DMS153 treated with DMSO at 0.1 percent for 48 hours (cell line): ENCODE data around the gene APOC1.
"Not testable (repeated sequence)": the region's sequence is repeated elsewhere in the genome, so short reads cannot be mapped to it uniquely, and the experiment has no call there.

Source experiments
- DNase-seq: peaks from one replicate; lab custom pipeline; 2025; ENCODE audit not compliant: unreplicated experiment; lab: John Stamatoyannopoulos, UW

APOC1 gene

DNA sequence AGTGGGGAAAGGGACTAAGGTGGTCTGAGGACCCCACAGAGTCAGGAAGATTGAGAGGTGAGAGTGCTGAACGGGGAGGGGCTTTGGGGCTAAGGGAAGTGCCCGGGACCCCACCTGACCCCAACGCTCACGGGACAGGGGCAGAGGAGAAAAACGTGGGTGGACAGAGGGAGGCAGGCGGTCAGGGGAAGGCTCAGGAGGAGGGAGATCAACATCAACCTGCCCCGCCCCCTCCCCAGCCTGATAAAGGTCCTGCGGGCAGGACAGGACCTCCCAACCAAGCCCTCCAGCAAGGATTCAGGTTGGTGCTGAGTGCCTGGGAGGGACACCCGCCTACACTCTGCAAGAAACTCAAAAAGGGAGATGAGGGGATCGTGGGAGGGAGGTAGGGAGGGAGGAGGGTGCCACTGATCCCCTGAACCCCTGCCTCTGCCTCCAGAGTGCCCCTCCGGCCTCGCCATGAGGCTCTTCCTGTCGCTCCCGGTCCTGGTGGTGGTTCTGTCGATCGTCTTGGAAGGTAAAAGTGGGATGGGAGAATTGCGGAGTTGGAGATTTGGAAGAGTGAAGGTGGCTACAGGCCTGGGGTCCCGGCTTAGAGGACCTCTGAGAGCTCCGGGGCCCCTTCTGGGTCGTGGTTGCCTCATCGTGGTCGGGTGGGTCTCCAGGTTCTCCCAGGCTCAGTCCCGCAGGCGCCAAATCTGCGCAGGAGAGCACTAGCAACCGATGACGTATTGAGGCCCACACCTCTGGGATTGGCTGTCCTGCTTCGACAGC, at the start of gene APOC1:
TSS of gene APOC1 (plus strand) at position 176 of the 774 bp plus-strand sequence. CDS start at position 460, 284 bp downstream.
- peak; percentile 81 for DNase-seq

GRCh38 chr19:44865196-44865767, 49.1 kb upstream of the APOC1 start:
- no peak for DNase-seq

DNA sequence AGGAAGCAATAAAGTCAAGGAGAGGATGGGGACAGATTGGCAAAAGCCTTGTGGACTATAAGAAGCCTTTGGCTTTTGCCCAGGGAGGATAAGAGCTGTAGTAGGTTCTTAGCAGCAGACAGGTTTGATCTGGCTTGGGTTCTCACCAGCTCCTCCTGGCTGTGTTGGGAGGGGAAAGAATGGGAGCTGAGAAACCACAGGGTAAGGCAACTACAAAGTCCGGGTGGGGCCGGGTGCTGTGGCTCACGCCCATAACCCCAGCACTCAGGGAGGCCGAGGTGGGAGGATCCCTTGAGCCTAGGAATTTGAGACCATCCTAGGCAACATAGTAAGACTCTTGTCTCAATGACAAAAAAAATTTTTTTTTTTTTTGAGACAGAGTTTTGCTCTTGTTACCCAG, 47.7 kb upstream of the APOC1 start:
- DNase-seq = no peak

GRCh38 chr19:44867578-44867977, 46.8 kb upstream of the APOC1 start:
- no peak for DNase-seq

GRCh38 chr19:44869733-44870470, 44.5 kb upstream of the APOC1 start:
- DNase-seq = no peak

DNA sequence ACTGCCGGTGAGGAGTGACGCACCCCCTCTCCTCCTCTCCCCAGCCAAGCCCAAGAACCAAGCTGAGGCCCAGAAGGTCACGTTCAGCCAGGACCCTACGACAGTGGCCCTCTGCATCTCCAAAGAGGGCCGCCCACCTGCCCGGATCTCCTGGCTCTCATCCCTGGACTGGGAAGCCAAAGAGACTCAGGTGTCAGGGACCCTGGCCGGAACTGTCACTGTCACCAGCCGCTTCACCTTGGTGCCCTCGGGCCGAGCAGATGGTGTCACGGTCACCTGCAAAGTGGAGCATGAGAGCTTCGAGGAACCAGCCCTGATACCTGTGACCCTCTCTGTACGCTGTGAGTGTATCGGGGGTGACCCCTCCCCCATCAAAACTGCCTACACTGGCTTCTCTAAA, 42.6 kb upstream of the APOC1 start:
- no peak for DNase-seq

- no peak for DNase-seq
Observed at GRCh38 chr19:44872661-44873060, 41.7 kb upstream of the APOC1 start.

DNA sequence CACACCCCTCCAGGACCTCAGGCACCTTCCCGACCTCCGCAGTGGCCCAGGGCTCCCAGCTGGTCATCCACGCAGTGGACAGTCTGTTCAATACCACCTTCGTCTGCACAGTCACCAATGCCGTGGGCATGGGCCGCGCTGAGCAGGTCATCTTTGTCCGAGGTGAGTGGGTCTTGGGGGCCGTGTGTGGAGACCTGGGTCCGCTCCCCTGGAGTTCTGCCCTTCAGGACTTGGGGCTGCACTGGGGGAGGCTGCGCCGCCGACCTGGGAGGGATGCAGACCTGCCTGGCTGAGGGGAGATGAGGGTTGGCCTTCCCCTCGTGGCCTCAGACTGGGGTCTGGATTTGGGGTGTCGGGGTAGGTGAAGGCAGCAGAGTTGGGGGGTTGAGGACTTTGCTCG, 40.1 kb upstream of the APOC1 start:
- no peak for DNase-seq

DNA sequence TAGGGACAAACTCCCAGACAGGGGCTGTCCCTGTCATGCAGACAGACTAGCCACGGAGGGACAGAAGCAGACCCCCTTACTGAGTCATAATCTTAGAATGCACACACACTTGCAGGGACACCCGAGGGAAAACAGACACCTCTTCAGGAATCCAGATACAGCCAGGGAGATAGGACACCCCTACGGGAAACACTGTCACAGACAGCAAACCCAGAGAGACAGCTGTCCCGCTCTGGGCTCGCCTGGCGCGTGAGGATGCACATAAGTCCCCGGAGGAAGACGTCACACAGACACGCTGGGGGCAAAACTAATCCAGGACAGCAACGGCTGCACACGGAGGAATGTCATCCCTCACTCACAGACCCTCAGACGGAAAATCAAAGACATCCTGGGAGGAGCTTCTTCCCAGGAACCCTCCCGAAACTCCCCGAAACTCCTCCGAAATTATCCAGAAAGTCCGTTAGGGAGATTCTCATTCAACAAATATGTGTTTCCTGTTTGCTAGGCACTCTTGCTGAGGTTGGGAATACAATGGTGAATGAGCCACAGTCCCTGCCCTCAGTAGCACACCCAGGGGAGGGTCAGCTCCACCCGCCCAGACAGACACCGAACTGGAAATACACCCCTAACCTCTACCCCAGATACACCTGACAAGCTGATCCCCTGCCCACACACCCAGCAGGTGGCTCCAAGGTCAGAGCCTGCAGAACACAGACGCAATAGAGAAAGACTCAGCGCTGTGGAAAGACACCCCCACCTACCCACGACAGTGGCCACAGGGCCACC, 38.5 kb upstream of the APOC1 start:
- no peak for DNase-seq

GRCh38 chr19:44876930-44877535, 37.4 kb upstream of the APOC1 start:
- no peak for DNase-seq

- no peak for DNase-seq
Observed at GRCh38 chr19:44878120-44878865, 36.1 kb upstream of the APOC1 start.

GRCh38 chr19:44879309-44880065, 34.9 kb upstream of the APOC1 start:
- DNase-seq = no peak

DNA sequence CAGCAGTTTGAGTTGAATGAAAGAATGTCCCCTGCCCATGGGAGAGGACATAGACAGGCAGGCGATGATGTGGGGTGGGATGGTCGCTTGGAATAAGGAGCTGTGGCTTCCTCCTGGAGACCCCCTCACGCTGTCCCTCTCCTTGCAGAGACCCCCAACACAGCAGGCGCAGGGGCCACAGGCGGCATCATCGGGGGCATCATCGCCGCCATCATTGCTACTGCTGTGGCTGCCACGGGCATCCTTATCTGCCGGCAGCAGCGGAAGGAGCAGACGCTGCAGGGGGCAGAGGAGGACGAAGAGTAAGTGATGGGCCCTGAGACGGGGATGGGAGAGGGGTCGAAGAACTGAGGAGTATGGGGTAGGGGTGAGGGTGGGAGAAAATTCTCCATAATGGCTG, 32.3 kb upstream of the APOC1 start:
- DNase-seq = no peak

DNA sequence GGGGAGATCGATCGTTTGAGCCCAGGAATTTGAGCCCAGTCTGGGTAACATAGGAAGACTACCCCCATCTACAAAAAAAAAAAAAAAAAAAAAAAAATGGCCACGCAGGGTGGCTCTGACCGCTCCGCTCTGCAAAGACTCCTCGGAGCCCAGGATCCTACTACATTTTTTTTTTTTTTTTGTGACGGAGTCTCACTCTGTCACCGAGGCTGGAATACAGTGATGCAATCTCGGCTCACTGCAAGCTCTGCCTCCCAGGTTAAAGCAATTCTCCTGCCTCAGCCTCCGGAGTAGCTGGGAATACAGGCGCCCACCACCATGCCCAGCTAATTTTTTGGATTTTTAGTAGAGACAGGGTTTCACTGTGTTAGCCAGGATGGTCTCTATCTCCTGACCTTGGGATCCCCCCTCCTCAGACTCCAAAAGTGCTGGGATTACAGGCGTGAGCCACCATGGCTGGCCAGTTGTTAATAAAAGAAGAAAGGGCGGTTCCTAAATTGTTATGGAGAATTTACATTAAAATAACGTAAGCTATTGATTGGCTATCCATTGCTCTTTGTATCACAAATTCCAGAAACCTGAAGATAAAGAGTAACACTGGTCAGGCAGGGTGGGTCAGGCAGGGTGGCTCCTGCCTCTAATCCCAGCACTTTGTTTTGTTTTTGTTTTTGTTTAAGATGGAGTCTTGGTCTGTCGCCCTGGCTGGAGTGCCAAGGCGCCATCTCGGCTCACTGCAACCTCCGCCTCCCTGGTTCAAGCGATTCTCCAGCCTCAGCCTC, 31.6 kb upstream of the APOC1 start:
- not testable (repeated sequence) for DNase-seq

DNA sequence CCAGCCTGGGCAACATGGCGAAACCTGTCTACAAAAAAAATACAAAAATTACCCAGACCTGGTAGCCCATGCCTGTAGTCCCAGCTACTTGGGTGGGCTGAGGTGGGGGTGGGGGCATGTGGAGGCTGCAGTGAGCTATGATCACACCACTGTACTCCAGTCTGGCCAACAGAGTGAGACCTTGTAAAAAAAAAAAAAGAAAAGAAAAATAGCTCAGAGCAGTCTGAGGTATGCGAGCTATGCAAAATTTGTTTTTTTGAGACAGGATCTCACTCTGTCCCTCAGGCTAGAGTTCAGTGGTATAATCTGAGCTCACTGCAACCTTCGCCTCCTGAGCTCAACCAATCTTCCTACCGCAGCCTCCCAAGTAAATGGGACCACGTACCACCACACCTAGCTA, 30.5 kb upstream of the APOC1 start:
- no peak for DNase-seq

DNA sequence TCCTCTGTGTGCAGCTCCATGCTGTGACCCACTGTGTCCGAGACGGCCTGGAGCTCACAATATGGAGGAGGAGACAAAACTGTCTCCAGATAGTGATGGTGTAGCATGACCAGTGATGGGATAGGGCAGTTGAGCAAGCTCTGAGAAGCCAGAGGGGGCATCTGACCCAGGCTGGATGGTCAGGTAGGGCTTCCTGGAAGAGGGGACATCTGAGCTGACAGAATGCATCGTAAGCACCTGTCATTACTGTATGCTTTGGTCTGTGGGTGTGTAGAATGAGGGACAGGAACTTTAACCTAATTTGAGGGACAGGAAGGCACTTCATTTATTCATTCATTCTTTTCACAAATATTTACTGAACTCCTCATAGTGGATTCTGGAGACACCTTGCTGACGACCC, 29.8 kb upstream of the APOC1 start:
- DNase-seq = no peak

DNA sequence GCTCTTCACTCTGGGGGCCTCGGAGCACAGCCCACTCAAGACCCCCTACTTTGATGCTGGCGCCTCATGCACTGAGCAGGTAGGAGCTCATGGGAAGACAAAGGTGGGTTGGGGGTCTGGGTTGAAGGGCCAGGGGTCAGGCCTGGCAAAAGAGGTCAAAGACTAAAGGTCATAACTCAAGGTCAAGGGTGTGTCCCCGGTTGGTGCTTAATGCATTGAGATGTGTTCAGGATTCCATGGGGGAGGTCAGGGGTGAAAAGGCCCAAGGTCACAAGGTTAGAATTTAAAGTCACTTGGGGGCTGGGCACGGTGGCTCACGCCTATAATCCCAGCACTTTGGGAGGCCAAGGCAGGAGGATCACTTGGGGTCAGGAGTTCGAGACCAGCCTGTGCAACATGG, 28.3 kb upstream of the APOC1 start:
- DNase-seq = no peak

GRCh38 chr19:44887648-44888047, 26.8 kb upstream of the APOC1 start:
- no peak for DNase-seq

DNA sequence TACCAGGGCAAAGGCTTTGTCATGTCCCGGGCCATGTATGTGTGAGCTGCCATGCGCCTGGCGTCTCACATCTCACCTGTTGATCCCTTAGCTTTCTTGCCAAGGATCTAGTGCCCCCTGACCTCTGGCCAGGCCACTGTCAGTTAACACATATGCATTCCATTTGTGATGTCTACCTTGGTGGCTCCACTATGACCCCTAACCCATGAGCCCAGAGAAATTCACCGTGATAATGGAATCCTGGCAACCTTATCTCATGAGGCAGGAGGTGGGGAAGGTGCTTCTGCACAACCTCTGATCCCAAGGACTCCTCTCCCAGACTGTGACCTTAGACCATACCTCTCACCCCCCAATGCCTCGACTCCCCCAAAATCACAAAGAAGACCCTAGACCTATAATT, 26.1 kb upstream of the APOC1 start:
- DNase-seq = not testable (repeated sequence)
